Spleen (tissue), 7 donors: ENCODE measurements around the gene HDAC9.

Experiments used
- CTCF ChIP-seq, 11 experiments: fragments of 200-600 bp in 7 of 11; fragments of 450-650 bp in 4 of 11; sonication (generic) in 4 of 11; IDR thresholded peaks in 8 of 11; conservative IDR thresholded peaks in 3 of 11; 1 replicate in 7 of 11; 2 replicates in 4 of 11; pipeline versions ENCODE4 v1.4.0 to v1.8.0; 2016 to 2021; ENCODE audit warnings: antibody characterized with exemption in 11 of 11, inconsistent platforms in 4 of 11, mild to moderate bottlenecking in 1 of 11
- POLR2A ChIP-seq, 3 donors: fragments of 450-650 bp; IDR thresholded peaks; one replicate each; pipeline ENCODE4 v1.5.1; 2017; ENCODE audit warnings: antibody characterized with exemption in 3 of 3, mild to moderate bottlenecking in 1 of 3
- POLR2AphosphoS5 ChIP-seq, 3 donors: sonication (generic); formaldehyde crosslinking; IDR thresholded peaks; one replicate each; pipeline ENCODE4 v1.5.1; 2017; ENCODE audit warnings: antibody characterized with exemption in 3 of 3
- donor health status: DM: no; HTN: no; CAD: no; lungs with moderate emphysema.
- donor health status: DM: no; HTN: no; CAD: no.
- donor health status: DM: no; HTN: no; CAD: no.

GRCh38 chr7:18504965-18505364, 9.4 kb downstream of the HDAC9 start:
- TF ChIP-seq POLR2AphosphoS5 (IDR thresholded peaks at IDR 0.05), result no peak
- TF ChIP-seq CTCF (IDR thresholded peaks at IDR 0.05 in 8 of 11, conservative IDR thresholded peaks at IDR 0.05 in 3 of 11), result no peak
- no peak for TF ChIP-seq POLR2A (IDR thresholded peaks at IDR 0.05)
